Measurements from ENCODE around the gene EVX1. TPM values are rescaled to one million over a fixed set of nuclear protein-coding genes. Genes with fewer than 3 reads are reported as not detected.

The EVX1 gene
- polyA plus RNA-seq, 1 donor (not counting 4 experiments of a cell fraction or from before 2014, with no cell fraction given), result not detected

- DNase-seq (ENCODE audit: low read depth, low spot score) (no peak), FAIRE-seq (no peak)
- no peak overlapping the region for H3K9ac ChIP-seq (ENCODE audit: control insufficient read depth, extremely low read depth, insufficient read depth, low read length)
- H3K36me3 ChIP-seq (ENCODE audit: control insufficient read depth in 2 of 2, extremely low read depth in 1 of 2, insufficient read depth in 2 of 2, low read length in 2 of 2), result no peaks in the 10 kb centered on the region
- dilution Hi-C loops (cut with MboI; ENCODE audit: extremely low pct_ligation_motif_present, low sequenced_read_pairs), result no loop called here
- no peak for TF ChIP-seq EZH2 (IDR thresholded peaks at IDR 0.05; ENCODE audit: low read length)
- no peaks in the 10 kb centered on the region for H3K9me1 ChIP-seq (ENCODE audit: control insufficient read depth, extremely low read depth, insufficient read depth, low read length)
- no peaks in the 10 kb centered on the region for H3K9me3 ChIP-seq (ENCODE audit: control insufficient read depth, low read depth, low read length)
- H3K4me2 ChIP-seq (ENCODE audit: control insufficient read depth, extremely low read depth, insufficient read depth, low read depth, low read length), result no peak overlapping the region
- no peak overlapping the region for H2AFZ ChIP-seq (ENCODE audit: control insufficient read depth, low read length)
- H4K20me1 ChIP-seq (ENCODE audit: control insufficient read depth, extremely low read depth, insufficient read depth, low read length), result no peaks in the 10 kb centered on the region
- H3K27ac ChIP-seq (ENCODE audit: control insufficient read depth, insufficient read depth, low read length), result no peak overlapping the region
- no peaks in the 10 kb centered on the region for H3K4me1 ChIP-seq (ENCODE audit: control insufficient read depth, extremely low read depth, insufficient read depth, low read length)
- H3K79me2 ChIP-seq (ENCODE audit: control insufficient read depth, insufficient read depth, low read length), result no peaks in the 10 kb centered on the region
- peaks cover 3% of the 10 kb centered on the region for H3K27me3 ChIP-seq (ENCODE audit: control insufficient read depth, extremely low read depth, insufficient read depth, low read length)
- H3K4me3 ChIP-seq (ENCODE audit: control insufficient read depth in 2 of 3, extremely low read depth in 1 of 3, insufficient read depth in 2 of 3, low read depth in 1 of 3, low read length in 3 of 3), result no peak overlapping the region
These were observed 41.0 kb downstream of the EVX1 start for GRCh38 chr7:27283558-27283957.

DNA sequence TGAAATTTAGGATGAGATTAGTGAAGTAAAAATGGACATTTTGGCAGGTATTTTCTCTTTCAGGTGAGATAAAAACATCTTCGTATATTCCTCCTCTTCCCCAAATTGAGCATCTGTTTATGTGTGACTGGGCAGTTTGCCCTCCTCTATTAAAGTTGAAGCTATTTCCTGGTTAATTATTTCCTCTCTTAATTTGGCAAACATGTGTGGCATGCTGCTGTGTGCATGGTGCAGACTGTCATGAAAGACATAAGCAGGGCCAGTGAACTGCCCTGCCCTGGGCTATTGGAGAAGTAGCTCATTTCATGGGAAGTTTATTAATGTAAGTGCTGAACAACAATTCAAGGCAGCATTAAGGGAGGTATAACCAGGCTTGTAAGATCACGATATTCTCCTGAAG is 52.6 kb downstream of the EVX1 start:
- Histone ChIP-seq H4K20me1 (ENCODE audit: control insufficient read depth, extremely low read depth, insufficient read depth, low read length) (no peaks in the 10 kb centered on the region), H2AFZ (ENCODE audit: control insufficient read depth, low read length) (no peak overlapping the region), H3K4me2 (ENCODE audit: control insufficient read depth, extremely low read depth, insufficient read depth, low read depth, low read length) (no peak overlapping the region), H3K79me2 (ENCODE audit: control insufficient read depth, insufficient read depth, low read length) (no peaks in the 10 kb centered on the region), H3K9me1 (ENCODE audit: control insufficient read depth, extremely low read depth, insufficient read depth, low read length) (no peaks in the 10 kb centered on the region), H3K9ac (ENCODE audit: control insufficient read depth, extremely low read depth, insufficient read depth, low read length) (no peak overlapping the region), H3K4me3 (ENCODE audit: control insufficient read depth in 2 of 3, extremely low read depth in 1 of 3, insufficient read depth in 2 of 3, low read depth in 1 of 3, low read length in 3 of 3) (no peak overlapping the region), H3K27ac (ENCODE audit: control insufficient read depth, insufficient read depth, low read length) (no peak overlapping the region), H3K9me3 (ENCODE audit: control insufficient read depth, low read depth, low read length) (no peaks in the 10 kb centered on the region), H3K4me1 (ENCODE audit: control insufficient read depth, extremely low read depth, insufficient read depth, low read length) (no peaks in the 10 kb centered on the region), H3K36me3 (ENCODE audit: control insufficient read depth in 2 of 2, extremely low read depth in 1 of 2, insufficient read depth in 2 of 2, low read length in 2 of 2) (no peaks in the 10 kb centered on the region), H3K27me3 (ENCODE audit: control insufficient read depth, extremely low read depth, insufficient read depth, low read length) (no peaks in the 10 kb centered on the region)
- FAIRE-seq (no peak), DNase-seq (ENCODE audit: low read depth, low spot score) (no peak)
- TF ChIP-seq EZH2 (IDR thresholded peaks at IDR 0.05; ENCODE audit: low read length), result no peak
- TF ChIP-seq, protein P1, sequence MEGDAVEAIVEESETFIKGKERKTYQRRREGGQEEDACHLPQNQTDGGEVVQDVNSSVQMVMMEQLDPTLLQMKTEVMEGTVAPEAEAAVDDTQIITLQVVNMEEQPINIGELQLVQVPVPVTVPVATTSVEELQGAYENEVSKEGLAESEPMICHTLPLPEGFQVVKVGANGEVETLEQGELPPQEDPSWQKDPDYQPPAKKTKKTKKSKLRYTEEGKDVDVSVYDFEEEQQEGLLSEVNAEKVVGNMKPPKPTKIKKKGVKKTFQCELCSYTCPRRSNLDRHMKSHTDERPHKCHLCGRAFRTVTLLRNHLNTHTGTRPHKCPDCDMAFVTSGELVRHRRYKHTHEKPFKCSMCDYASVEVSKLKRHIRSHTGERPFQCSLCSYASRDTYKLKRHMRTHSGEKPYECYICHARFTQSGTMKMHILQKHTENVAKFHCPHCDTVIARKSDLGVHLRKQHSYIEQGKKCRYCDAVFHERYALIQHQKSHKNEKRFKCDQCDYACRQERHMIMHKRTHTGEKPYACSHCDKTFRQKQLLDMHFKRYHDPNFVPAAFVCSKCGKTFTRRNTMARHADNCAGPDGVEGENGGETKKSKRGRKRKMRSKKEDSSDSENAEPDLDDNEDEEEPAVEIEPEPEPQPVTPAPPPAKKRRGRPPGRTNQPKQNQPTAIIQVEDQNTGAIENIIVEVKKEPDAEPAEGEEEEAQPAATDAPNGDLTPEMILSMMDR (optimal IDR thresholded peaks at IDR 0.05 in 1 of 3, IDR thresholded peaks at IDR 0.05 in 1 of 3, conservative IDR thresholded peaks at IDR 0.05 in 1 of 3; ENCODE audit: extremely low read depth in 1 of 3, insufficient read depth in 2 of 3, low read length in 3 of 3), result no peak
- dilution Hi-C loops (cut with MboI; ENCODE audit: extremely low pct_ligation_motif_present, low sequenced_read_pairs), result no loop called here

DNA sequence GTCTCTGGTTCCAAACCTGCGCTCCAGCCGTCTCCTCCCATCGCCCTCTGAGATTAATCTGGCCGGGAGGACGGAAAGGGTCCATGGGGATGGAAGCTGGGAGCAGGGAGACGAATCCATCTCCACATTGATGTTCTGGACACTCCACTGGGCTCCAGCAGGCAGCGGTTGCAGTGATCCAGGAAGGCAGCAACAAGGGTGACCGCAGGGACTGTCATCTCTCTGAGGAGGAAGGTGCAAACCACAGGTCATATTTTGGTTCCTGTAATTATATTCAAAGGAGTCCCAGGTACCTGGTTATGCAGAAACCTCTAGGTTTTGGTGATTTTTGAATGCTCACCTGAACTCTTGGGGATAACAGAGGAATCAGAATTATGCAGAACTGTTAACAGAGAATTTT is 54.8 kb downstream of the EVX1 start:
- dilution Hi-C loops (cut with MboI; ENCODE audit: extremely low pct_ligation_motif_present, low sequenced_read_pairs), result no loop called here
- Histone ChIP-seq H2AFZ (ENCODE audit: control insufficient read depth, low read length) (no peak overlapping the region), H3K9me3 (ENCODE audit: control insufficient read depth, low read depth, low read length) (no peaks in the 10 kb centered on the region), H3K9me1 (ENCODE audit: control insufficient read depth, extremely low read depth, insufficient read depth, low read length) (no peaks in the 10 kb centered on the region), H3K4me1 (ENCODE audit: control insufficient read depth, extremely low read depth, insufficient read depth, low read length) (no peaks in the 10 kb centered on the region), H3K79me2 (ENCODE audit: control insufficient read depth, insufficient read depth, low read length) (no peaks in the 10 kb centered on the region), H3K36me3 (ENCODE audit: control insufficient read depth in 2 of 2, extremely low read depth in 1 of 2, insufficient read depth in 2 of 2, low read length in 2 of 2) (no peaks in the 10 kb centered on the region), H3K9ac (ENCODE audit: control insufficient read depth, extremely low read depth, insufficient read depth, low read length) (no peak overlapping the region), H3K27me3 (ENCODE audit: control insufficient read depth, extremely low read depth, insufficient read depth, low read length) (no peaks in the 10 kb centered on the region), H4K20me1 (ENCODE audit: control insufficient read depth, extremely low read depth, insufficient read depth, low read length) (no peaks in the 10 kb centered on the region), H3K27ac (ENCODE audit: control insufficient read depth, insufficient read depth, low read length) (no peak overlapping the region), H3K4me3 (ENCODE audit: control insufficient read depth in 2 of 3, extremely low read depth in 1 of 3, insufficient read depth in 2 of 3, low read depth in 1 of 3, low read length in 3 of 3) (no peak overlapping the region), H3K4me2 (ENCODE audit: control insufficient read depth, extremely low read depth, insufficient read depth, low read depth, low read length) (no peak overlapping the region)
- TF ChIP-seq EZH2 (IDR thresholded peaks at IDR 0.05; ENCODE audit: low read length), result no peak
- TF ChIP-seq, protein P1 (optimal IDR thresholded peaks at IDR 0.05 in 1 of 3, IDR thresholded peaks at IDR 0.05 in 1 of 3, conservative IDR thresholded peaks at IDR 0.05 in 1 of 3; ENCODE audit: extremely low read depth in 1 of 3, insufficient read depth in 2 of 3, low read length in 3 of 3), result no peak
- FAIRE-seq, result no peak
- DNase-seq (ENCODE audit: low read depth, low spot score), result no peak

Data from keratinocyte (primary cell).